ENCODE data around the gene KSR1.
"Not testable (repeated sequence)": the region's sequence is repeated elsewhere in the genome, so short reads cannot be mapped to it uniquely, and the experiment has no call there.

DNA sequence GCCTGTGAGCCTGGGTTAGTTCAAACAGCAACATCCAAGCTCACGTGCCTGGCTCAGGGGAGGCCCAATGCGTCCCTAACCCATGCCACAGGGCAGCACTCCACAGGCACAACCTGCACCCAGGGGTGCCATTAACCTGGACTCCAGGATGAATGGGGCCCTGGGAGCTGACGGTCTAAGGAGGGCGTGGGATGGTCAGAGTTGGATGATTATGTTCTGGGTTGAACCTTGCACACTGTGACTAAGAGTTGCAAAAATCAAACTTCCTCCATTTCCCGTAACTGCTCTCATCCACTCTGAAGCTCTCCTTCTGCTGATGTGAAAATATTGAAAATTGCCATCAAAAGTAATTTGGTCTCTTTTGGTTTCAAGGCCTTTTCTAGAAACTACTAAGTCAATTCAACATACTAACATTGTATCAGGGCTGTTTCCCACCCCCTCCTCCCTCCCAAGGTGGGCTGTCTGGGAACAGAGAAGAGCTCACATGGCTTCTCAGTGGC, 182.2 kb downstream of the KSR1 start:
- TF ChIP-seq, protein P1, sequence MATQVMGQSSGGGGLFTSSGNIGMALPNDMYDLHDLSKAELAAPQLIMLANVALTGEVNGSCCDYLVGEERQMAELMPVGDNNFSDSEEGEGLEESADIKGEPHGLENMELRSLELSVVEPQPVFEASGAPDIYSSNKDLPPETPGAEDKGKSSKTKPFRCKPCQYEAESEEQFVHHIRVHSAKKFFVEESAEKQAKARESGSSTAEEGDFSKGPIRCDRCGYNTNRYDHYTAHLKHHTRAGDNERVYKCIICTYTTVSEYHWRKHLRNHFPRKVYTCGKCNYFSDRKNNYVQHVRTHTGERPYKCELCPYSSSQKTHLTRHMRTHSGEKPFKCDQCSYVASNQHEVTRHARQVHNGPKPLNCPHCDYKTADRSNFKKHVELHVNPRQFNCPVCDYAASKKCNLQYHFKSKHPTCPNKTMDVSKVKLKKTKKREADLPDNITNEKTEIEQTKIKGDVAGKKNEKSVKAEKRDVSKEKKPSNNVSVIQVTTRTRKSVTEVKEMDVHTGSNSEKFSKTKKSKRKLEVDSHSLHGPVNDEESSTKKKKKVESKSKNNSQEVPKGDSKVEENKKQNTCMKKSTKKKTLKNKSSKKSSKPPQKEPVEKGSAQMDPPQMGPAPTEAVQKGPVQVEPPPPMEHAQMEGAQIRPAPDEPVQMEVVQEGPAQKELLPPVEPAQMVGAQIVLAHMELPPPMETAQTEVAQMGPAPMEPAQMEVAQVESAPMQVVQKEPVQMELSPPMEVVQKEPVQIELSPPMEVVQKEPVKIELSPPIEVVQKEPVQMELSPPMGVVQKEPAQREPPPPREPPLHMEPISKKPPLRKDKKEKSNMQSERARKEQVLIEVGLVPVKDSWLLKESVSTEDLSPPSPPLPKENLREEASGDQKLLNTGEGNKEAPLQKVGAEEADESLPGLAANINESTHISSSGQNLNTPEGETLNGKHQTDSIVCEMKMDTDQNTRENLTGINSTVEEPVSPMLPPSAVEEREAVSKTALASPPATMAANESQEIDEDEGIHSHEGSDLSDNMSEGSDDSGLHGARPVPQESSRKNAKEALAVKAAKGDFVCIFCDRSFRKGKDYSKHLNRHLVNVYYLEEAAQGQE (IDR thresholded peaks at IDR 0.05; ENCODE audit: borderline replicate concordance): not testable (repeated sequence)
- TF ChIP-seq, protein P2, sequence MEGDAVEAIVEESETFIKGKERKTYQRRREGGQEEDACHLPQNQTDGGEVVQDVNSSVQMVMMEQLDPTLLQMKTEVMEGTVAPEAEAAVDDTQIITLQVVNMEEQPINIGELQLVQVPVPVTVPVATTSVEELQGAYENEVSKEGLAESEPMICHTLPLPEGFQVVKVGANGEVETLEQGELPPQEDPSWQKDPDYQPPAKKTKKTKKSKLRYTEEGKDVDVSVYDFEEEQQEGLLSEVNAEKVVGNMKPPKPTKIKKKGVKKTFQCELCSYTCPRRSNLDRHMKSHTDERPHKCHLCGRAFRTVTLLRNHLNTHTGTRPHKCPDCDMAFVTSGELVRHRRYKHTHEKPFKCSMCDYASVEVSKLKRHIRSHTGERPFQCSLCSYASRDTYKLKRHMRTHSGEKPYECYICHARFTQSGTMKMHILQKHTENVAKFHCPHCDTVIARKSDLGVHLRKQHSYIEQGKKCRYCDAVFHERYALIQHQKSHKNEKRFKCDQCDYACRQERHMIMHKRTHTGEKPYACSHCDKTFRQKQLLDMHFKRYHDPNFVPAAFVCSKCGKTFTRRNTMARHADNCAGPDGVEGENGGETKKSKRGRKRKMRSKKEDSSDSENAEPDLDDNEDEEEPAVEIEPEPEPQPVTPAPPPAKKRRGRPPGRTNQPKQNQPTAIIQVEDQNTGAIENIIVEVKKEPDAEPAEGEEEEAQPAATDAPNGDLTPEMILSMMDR (IDR thresholded peaks at IDR 0.05; ENCODE audit: poor library complexity, severe bottlenecking): not testable (repeated sequence)
- not testable (repeated sequence) for TF ChIP-seq EZH2 (IDR thresholded peaks at IDR 0.05; ENCODE audit: borderline replicate concordance, insufficient read depth, low read length, poor library complexity, severe bottlenecking); SMC3 (conservative IDR thresholded peaks at IDR 0.05; ENCODE audit: poor library complexity); EP300 (conservative IDR thresholded peaks at IDR 0.05; ENCODE audit: poor library complexity, severe bottlenecking); MXI1 (conservative IDR thresholded peaks at IDR 0.05; ENCODE audit: poor library complexity, severe bottlenecking); POLR2AphosphoS5 (IDR thresholded peaks at IDR 0.05)
